ENCODE measurements around the gene OOEP. TPM values are rescaled to one million over a fixed set of nuclear protein-coding genes. Genes with fewer than 3 reads are reported as not detected.

The OOEP gene
- total RNA-seq, 2 experiments from 2014 or later: 1.1 to 1.4 TPM

DNA sequence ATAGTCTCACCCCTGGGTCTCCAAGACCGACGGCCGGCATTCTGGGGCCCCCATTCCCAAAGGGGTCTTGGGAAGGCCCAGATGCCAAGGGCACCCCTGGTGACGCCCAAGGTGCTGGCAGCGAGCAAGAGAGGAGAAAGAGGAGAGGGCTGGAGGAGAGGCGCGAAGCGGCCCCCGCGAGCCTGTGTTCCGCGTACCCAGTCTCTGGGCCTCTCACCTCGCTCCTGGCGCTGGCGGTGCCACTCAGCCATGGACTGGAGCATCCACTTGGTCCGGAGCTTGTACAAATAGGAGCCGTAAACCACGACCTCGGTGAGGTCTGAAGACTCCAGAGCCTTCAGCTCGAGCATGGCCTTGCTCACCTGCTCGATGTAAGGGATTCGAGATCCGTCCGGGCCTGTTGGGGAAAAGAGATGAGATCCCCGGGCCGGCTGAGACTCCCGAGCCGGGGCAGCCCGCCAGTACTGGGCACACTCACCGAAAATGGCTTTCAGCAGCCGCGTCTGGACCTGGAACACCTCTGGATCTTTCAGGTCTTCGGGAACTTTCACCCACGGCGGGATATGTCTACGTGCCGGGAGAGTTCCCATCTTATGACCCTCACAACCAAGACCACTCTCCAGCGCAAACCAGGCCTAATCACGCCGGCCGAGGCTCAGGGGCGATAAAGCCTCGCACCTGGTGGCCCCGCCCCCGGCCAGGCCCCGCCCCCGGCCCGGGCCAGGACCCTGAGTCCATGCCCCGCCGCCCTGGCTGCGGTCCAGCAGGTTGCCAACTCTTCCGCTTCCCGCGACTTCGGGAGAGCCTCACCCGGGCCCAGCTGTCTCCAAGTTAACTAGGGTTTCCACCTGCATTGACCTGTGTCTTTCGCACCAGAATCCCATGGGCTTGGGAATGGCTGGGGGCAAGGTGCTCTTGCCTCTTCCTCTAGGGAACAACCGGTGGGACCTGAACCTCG lies 15.8 kb downstream of the OOEP start, which contains the start of gene DPPA5:
TSS of gene DPPA5 (minus strand) at position 641 of the 958 bp plus-strand sequence. CDS start at position 590, 51 bp downstream.
- POLR2A ChIA-PET: no interaction called here
- H3K27ac Mint-ChIP-seq: no peak within 1 kb of the TSS
- ATAC-seq (ENCODE audit: low read depth): no peak

DNA sequence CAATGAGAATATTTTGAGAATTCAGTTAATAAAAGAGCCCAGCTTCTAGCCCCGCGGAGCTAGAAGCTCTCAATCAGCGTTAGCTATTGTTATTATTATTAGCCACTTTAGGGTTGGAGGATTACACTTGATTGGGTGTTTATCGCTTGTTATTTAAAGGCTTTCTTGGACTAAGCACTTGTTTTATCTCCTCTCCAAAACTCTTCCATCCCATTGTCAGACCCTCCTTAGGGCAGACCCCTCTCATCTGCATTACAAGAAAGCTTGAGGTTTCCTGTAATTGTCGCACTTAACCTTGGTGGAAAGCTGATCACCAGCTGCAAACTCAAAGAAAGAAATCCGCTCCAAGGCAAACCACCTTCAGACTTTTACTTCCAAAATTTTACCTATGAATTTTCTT lies 20.4 kb downstream of the OOEP start:
- Mint-ChIP-seq H3K9me3 (no peaks in the 10 kb centered on the region), H3K27ac (no peak overlapping the region), H3K27me3 (peaks cover 55% of the 10 kb centered on the region), H3K4me1 (no peaks in the 10 kb centered on the region), H3K36me3 (no peaks in the 10 kb centered on the region), H3K4me3 (no peak overlapping the region)
- ATAC-seq (ENCODE audit: low read depth) (no peak), DNase-seq (no peak)
- POLR2A ChIA-PET: no interaction called here

More for the DNA sequence above, 15.8 kb downstream of the OOEP start, which contains the start of gene DPPA5:
- Mint-ChIP-seq H3K4me1 (no peaks in the 10 kb centered on the region), H3K4me3 (no peak within 1 kb of the TSS), H3K27me3 (peaks cover 39% of the 10 kb centered on the region), H3K9me3 (no peaks in the 10 kb centered on the region), H3K36me3 (no peaks in the 10 kb centered on the region)
- no peak for DNase-seq

DNA sequence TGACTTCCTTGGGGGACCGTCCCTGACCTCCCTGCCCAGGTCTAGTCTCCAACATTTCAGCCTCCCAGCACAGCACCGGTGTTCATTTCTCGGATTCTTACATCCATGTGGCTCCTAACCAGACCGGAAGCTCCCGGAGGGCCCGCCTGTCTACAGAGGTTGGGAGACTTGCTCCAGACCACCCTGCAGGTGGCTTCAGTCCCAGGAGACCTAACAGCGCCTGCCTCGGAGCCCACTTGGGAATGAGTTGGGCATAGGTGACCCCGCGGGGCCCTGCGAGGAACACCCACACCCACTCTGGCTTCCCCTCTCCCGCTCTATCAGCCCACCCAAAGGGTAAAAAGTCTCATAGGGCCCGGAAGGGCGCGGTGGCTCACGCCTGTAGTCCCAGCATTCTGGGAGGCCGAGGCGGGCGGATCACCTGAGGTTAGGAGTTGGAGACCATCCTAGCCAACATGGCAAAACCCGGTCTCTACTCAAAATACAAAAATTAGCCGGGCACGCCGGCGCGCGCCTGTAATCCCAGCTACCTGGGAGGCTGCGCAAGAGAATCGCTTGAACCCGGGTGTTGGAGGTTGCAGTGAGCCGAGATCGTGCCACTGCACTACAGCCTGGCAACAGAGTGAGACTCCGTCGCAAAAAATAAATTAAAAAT lies 21.0 kb downstream of the OOEP start:
- no peak overlapping the region for H3K27ac Mint-ChIP-seq
- POLR2A ChIA-PET: no interaction called here
- no peaks in the 10 kb centered on the region for H3K36me3 Mint-ChIP-seq

DNA sequence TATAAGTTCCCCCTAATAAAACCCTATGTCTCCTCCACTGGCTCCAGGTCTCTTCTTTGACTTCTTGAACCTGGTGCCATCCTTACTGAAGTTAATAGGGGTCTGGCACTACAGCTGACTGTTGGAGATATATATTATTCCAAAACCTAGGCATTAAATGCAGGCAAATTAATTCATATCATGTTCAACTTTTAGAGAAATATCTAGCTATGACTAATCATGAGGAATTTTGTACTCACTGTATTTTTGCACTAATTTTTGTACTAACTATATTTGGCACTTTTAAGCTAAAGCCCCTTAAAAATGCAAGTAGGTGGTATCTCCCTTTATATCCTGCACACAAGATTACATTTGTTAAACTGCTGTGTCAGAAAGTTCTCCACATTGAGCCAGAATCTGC lies 26.5 kb downstream of the OOEP start:
- H3K9me3 Mint-ChIP-seq: no peaks in the 10 kb centered on the region
- no peak for ATAC-seq (ENCODE audit: low read depth)
- DNase-seq: no peak
- peaks cover 1% of the 10 kb centered on the region for H3K4me1 Mint-ChIP-seq
- POLR2A ChIA-PET: no interaction called here
- H3K27ac Mint-ChIP-seq: no peak overlapping the region
- no peaks in the 10 kb centered on the region for H3K36me3 Mint-ChIP-seq
- peaks cover 26% of the 10 kb centered on the region for H3K27me3 Mint-ChIP-seq
- no peak overlapping the region for H3K4me3 Mint-ChIP-seq

More for the DNA sequence above, 21.0 kb downstream of the OOEP start:
- no peak for ATAC-seq (ENCODE audit: low read depth)
- Mint-ChIP-seq H3K4me1 (no peaks in the 10 kb centered on the region), H3K27me3 (peaks cover 57% of the 10 kb centered on the region), H3K4me3 (no peak overlapping the region), H3K9me3 (no peaks in the 10 kb centered on the region)
- no peak for DNase-seq

DNA sequence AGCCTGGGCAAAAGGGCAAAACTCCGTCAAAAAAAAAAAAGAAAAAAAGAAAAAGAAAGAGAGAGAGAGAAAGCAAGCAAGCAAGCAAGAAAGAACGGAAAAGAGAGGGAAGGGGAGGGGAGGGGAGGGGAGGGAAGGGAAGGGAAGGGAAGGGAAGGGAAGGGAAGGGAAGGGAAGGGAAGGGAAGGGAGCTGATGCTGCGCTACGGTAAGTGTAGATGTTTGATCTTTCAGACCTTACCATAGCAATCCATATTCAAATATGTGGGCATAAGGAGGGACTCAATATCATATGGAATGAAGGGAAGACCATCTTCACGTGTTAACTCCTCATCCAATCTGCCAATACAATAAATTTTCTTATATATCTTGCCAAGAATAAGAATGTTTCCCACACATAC lies 27.5 kb downstream of the OOEP start:
- H3K27ac Mint-ChIP-seq: no peak overlapping the region
- no peak for ATAC-seq (ENCODE audit: low read depth)
- no peak overlapping the region for H3K4me3 Mint-ChIP-seq
- H3K9me3 Mint-ChIP-seq: no peaks in the 10 kb centered on the region
- peaks cover 1% of the 10 kb centered on the region for H3K4me1 Mint-ChIP-seq
- H3K27me3 Mint-ChIP-seq: peaks cover 18% of the 10 kb centered on the region
- no peak for DNase-seq
- H3K36me3 Mint-ChIP-seq: no peaks in the 10 kb centered on the region
- POLR2A ChIA-PET: no interaction called here

DNA sequence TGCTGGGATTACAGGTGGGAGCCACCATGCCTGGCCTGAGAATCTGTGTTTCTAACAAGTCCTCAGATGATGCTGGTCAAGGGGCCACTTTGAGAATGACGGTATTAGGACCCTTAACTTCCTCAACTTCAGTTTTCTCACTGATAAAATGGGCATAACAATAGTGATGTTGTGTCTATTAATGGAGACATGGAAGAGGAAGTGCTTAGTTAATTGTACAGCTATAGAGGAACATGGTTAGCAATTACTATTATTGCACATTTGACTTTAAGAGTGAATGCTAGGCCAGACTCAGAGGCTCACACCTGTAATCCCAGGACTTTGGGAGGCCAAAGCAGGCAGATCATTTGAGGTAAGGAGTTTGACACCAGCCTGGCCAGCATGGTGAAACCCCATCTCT lies 28.4 kb downstream of the OOEP start:
- Mint-ChIP-seq H3K4me3 (no peak overlapping the region), H3K27me3 (peaks cover 11% of the 10 kb centered on the region), H3K9me3 (no peaks in the 10 kb centered on the region), H3K27ac (no peak overlapping the region), H3K4me1 (peaks cover 1% of the 10 kb centered on the region), H3K36me3 (no peaks in the 10 kb centered on the region)
- ATAC-seq (ENCODE audit: low read depth) (no peak), DNase-seq (no peak)
- POLR2A ChIA-PET: no interaction called here

DNA sequence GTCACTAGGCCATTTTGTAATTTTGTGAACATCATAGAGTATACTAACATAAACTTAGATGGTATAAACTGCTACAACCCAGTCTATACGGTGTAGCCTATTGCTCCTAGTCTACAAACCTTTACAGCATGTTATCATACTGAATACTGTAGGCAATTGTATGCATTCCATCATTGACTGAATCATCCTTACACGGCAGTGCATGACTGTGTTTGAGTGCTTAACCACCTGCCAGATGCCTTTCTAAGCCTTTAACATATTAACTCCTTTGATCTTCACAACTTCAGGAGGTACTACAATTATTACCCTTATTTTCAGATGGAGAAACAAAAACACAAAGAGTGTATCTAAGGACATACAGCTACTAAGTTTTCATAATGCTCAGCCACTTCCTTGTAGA lies 29.6 kb downstream of the OOEP start:
- DNase-seq: no peak
- Mint-ChIP-seq H3K9me3 (no peaks in the 10 kb centered on the region), H3K4me3 (no peak overlapping the region)

DNA sequence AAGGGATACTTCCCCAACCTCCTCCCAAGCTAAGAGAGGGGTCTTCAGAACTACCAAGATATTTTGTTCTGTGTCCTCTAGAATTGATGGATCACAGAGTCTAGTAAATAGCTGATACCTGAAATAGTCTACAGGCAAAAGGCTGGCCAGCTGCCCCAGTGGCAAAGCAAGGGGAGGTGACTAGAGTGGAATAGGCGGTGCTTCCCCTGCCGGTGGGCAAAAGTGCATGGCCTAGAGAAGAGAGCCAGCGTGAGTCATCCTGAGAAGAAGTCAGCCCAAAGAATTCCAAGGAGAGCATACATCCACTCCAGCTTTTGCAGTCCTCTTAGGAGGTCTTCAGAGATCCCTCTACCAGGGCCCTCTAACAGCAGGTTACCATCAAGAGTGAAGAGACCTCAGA lies 30.4 kb downstream of the OOEP start:
- no peaks in the 10 kb centered on the region for H3K36me3 Mint-ChIP-seq
- no peak overlapping the region for H3K4me3 Mint-ChIP-seq
- H3K27me3 Mint-ChIP-seq: peaks cover 10% of the 10 kb centered on the region
- H3K27ac Mint-ChIP-seq: no peak overlapping the region
- H3K4me1 Mint-ChIP-seq: peaks cover 1% of the 10 kb centered on the region
- POLR2A ChIA-PET: no interaction called here
- H3K9me3 Mint-ChIP-seq: no peaks in the 10 kb centered on the region
- ATAC-seq (ENCODE audit: low read depth): no peak
- no peak for DNase-seq

More for the DNA sequence above, 29.6 kb downstream of the OOEP start:
- no peak for ATAC-seq (ENCODE audit: low read depth)
- H3K27ac Mint-ChIP-seq: no peak overlapping the region
- H3K36me3 Mint-ChIP-seq: no peaks in the 10 kb centered on the region
- POLR2A ChIA-PET: no interaction called here
- peaks cover 1% of the 10 kb centered on the region for H3K4me1 Mint-ChIP-seq
- peaks cover 10% of the 10 kb centered on the region for H3K27me3 Mint-ChIP-seq

DNA sequence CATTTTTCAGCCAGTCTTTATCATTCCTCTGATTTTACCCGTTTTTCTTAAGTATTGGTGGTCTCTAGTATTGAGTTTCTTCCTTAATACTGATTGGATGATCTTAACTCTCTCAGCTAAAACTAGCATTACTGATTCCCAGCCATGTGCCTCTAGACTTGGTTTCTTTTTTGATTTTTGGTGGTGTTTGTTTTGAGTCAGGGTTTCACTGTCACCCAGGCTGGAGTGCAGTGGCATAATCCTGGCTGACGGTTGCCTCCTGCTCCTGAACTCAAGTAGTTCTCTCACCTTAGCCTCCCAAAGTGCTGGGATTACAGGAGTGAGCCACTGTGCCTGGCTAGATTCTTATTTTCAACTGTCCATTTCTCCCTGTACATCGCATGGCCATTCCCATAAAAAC lies 40.5 kb downstream of the OOEP start:
- Mint-ChIP-seq H3K4me3 (no peak overlapping the region), H3K27me3 (peaks cover 26% of the 10 kb centered on the region), H3K36me3 (no peaks in the 10 kb centered on the region), H3K4me1 (no peaks in the 10 kb centered on the region), H3K9me3 (no peaks in the 10 kb centered on the region), H3K27ac (no peak overlapping the region)
- ATAC-seq (ENCODE audit: low read depth) (no peak), DNase-seq (no peak)
- POLR2A ChIA-PET: no interaction called here

DNA sequence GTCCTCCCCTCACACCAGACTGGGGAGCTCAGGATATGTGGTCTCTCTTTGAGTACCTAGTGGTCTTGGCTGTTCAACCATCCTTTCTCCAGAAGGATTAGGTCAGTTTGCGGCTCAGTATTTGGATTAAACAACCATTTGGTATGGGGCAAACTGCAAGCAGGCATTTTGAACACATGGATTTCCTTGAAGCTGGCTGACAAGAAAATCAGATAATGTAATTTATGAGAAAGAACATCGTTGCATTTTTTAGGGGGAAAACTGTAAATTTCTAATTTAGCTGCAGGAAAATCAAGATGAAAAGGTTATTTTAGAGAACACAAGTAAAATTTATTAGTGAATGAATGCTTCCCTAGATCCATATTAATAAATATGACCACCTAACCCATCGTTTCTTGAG lies 40.9 kb downstream of the OOEP start:
- Mint-ChIP-seq H3K27me3 (peaks cover 26% of the 10 kb centered on the region), H3K4me3 (no peak overlapping the region), H3K27ac (no peak overlapping the region), H3K9me3 (no peaks in the 10 kb centered on the region), H3K36me3 (no peaks in the 10 kb centered on the region), H3K4me1 (no peaks in the 10 kb centered on the region)
- ATAC-seq (ENCODE audit: low read depth) (no peak), DNase-seq (no peak)
- POLR2A ChIA-PET: no interaction called here

DNA sequence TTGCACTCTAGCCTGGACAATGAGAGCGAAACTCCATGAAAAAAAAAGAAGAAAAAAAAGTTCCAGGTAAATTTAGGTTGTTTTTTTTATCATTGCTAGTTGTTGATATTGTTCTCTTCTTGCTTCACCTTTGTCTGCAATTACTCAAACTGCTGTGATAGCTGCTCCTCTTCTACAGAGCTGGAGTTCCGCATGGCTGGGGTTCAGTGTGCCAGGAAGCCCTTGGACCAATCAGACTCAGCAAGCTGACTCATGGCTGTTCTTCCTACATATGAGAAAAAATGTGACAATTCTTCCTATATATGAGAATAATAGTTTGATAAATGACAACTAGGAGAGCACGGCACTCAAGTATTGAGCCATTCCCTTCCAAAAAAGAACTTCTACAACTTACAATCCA lies 44.0 kb downstream of the OOEP start:
- Mint-ChIP-seq H3K4me1 (no peaks in the 10 kb centered on the region), H3K27ac (no peak overlapping the region), H3K9me3 (no peaks in the 10 kb centered on the region), H3K4me3 (no peak overlapping the region), H3K36me3 (no peaks in the 10 kb centered on the region), H3K27me3 (peaks cover 7% of the 10 kb centered on the region)
- ATAC-seq (ENCODE audit: low read depth): no peak
- no peak for DNase-seq
- POLR2A ChIA-PET: interaction anchor here (1.5 kb wide), 1 partner anchor 63 kb away, joined by 3 read pairs; no protein-coding TSS in a partner anchor

DNA sequence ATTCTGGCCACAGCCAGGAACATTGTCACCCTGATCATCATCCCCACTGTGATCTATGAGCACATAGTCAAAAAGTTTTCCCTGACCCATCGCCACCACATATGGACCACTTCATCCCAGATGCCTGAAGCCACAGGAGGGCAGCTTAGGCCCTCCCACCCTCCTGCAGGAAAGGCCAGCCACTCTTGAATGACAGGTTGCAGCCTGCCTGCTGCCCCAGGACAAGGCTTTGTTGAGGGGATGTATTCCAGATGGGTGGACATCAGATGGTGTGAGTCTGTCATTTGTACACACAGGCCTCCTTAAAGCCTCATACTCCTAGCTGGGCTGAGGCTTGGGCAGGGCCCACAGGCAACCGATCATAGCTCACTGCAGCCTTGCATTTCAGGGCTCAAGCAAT lies 46.4 kb downstream of the OOEP start:
- POLR2A ChIA-PET: no interaction called here
- ATAC-seq (ENCODE audit: low read depth): no peak
- H3K4me3 Mint-ChIP-seq: no peak overlapping the region
- no peak for DNase-seq
- H3K27me3 Mint-ChIP-seq: peaks cover 12% of the 10 kb centered on the region
- no peak overlapping the region for H3K27ac Mint-ChIP-seq
- H3K9me3 Mint-ChIP-seq: no peaks in the 10 kb centered on the region
- H3K36me3 Mint-ChIP-seq: no peaks in the 10 kb centered on the region
- no peaks in the 10 kb centered on the region for H3K4me1 Mint-ChIP-seq
